Lower lobe of right lung (tissue), 2 donors: ENCODE data around the gene NCOA5. TPM values are rescaled to one million over a fixed set of nuclear protein-coding genes. Genes with fewer than 3 reads are reported as not detected.

Source experiments
- ATAC-seq, 2 donors: fragments of 200-7000 bp; cut with Tn5 transposase; one replicate each; pipeline ENCODE4 v1.9.1; 2020 to 2022; ENCODE audit warnings: mild to moderate bottlenecking in 2 of 2, moderate library complexity in 2 of 2
- DNase-seq: peaks from one replicate; pipeline ENCODE4 v3.0.0-alpha.2; 2020
- H3K27ac ChIP-seq: fragments of 200-600 bp; one replicate; pipeline ENCODE4 v1.8.0; 2022
- H3K27me3 ChIP-seq: fragments of 200-600 bp; one replicate; pipeline ENCODE4 v1.8.0; 2022; ENCODE audit warnings: low read depth
- H3K36me3 ChIP-seq: fragments of 200-600 bp; one replicate; pipeline ENCODE4 v1.8.0; 2022; ENCODE audit warnings: mild to moderate bottlenecking
- H3K4me1 ChIP-seq: fragments of 200-600 bp; one replicate; pipeline ENCODE4 v1.8.0; 2022
- H3K4me3 ChIP-seq: fragments of 200-600 bp; one replicate; pipeline ENCODE4 v1.8.0; 2022; ENCODE audit warnings: mild to moderate bottlenecking
- H3K9me3 ChIP-seq: fragments of 200-600 bp; one replicate; pipeline ENCODE4 v1.8.0; 2022
- CTCF ChIP-seq: fragments of 200-600 bp; IDR thresholded peaks from one replicate; pipeline ENCODE4 v1.8.0; 2022; ENCODE audit warnings: antibody characterized with exemption, mild to moderate bottlenecking
- intact Hi-C: fragments of 100-400 bp; cut with DNase I; formaldehyde crosslinking; loops from one replicate; pipeline ENCODE4 v1.11.0; 2022
- long read RNA-seq: library from polyadenylated mRNA; unstranded; transcript quantifications from one replicate; pipeline ENCODE4 v2.0.0, GENCODE V29; 2021
- total RNA-seq: library from RNA; stranded (reverse); fragmentation: NEBNext Ultra II Directional; extraction: Animal tissue kit (Norgen Biotek cat#: 25700); gene quantifications from one replicate; pipeline ENCODE4 v1.2.1, GENCODE V29; 2021
- donor health status: DM: no; HTN: yes; CAD: no; lungs with severe emphysema.

NCOA5 gene
- total RNA-seq: 29.4 TPM
- long read RNA-seq, transcript NCOA5-201 (8 exons, 3,220 nt): major isoform, 13 of 52 reads
- long read RNA-seq, partial matches to known transcripts: 15 of 52 reads
- long read RNA-seq, other reads (novel, unspliced or antisense): 24 of 52 reads

- peak; percentile 98 for DNase-seq
- H3K4me1 ChIP-seq: peaks cover 45% of the 10 kb centered on the region
- intact Hi-C loops: no loop called here
- H3K36me3 ChIP-seq: no peaks in the 10 kb centered on the region
- H3K27ac ChIP-seq: peak within 1 kb of the TSS; percentile 99
- ATAC-seq: peak; percentile 98 to 99
- H3K27me3 ChIP-seq: no peaks in the 10 kb centered on the region
- H3K4me3 ChIP-seq: peak within 1 kb of the TSS; percentile 89
- TF ChIP-seq CTCF: peak; percentile 34
- H3K9me3 ChIP-seq: no peaks in the 10 kb centered on the region
Observed at GRCh38 chr20:46089417-46090388, at the start of gene NCOA5. NCOA5 (minus strand) TSS chr20:46089962; CDS start chr20:46079424, 10,538 bp downstream.

GRCh38 chr20:46139266-46139889, 49.6 kb upstream of the NCOA5 start:
- no peak overlapping the region for H3K27ac ChIP-seq
- DNase-seq: no peak

GRCh38 chr20:46137816-46138215, 48.1 kb upstream of the NCOA5 start:
- intact Hi-C loops: no loop called here
- Histone ChIP-seq H3K27ac (no peak overlapping the region), H3K9me3 (no peaks in the 10 kb centered on the region), H3K4me1 (no peaks in the 10 kb centered on the region), H3K36me3 (no peaks in the 10 kb centered on the region), H3K27me3 (peaks cover 72% of the 10 kb centered on the region), H3K4me3 (no peak overlapping the region)
- no peak for TF ChIP-seq CTCF
- ATAC-seq (no peak), DNase-seq (no peak)

More at GRCh38 chr20:46139266-46139889, 49.6 kb upstream of the NCOA5 start:
- no peak overlapping the region for H3K4me3 ChIP-seq
- H3K9me3 ChIP-seq: no peaks in the 10 kb centered on the region
- TF ChIP-seq CTCF: no peak
- no peaks in the 10 kb centered on the region for H3K36me3 ChIP-seq
- no peaks in the 10 kb centered on the region for H3K4me1 ChIP-seq
- ATAC-seq: no peak
- intact Hi-C loops: no loop called here
- peaks cover 72% of the 10 kb centered on the region for H3K27me3 ChIP-seq

- intact Hi-C loops: no loop called here
- H3K9me3 ChIP-seq: no peaks in the 10 kb centered on the region
- ATAC-seq (no peak), DNase-seq (no peak)
- no peak overlapping the region for H3K4me3 ChIP-seq
- no peak overlapping the region for H3K27ac ChIP-seq
- peaks cover 55% of the 10 kb centered on the region for H3K27me3 ChIP-seq
- no peak for TF ChIP-seq CTCF
- no peaks in the 10 kb centered on the region for H3K36me3 ChIP-seq
- H3K4me1 ChIP-seq: no peaks in the 10 kb centered on the region
Observed at GRCh38 chr20:46135856-46136633, 46.3 kb upstream of the NCOA5 start.

GRCh38 chr20:46134716-46135115, 45.0 kb upstream of the NCOA5 start:
- Histone ChIP-seq H3K4me3 (no peak overlapping the region), H3K36me3 (no peaks in the 10 kb centered on the region), H3K9me3 (no peaks in the 10 kb centered on the region), H3K4me1 (no peaks in the 10 kb centered on the region), H3K27me3 (peaks cover 42% of the 10 kb centered on the region), H3K27ac (no peak overlapping the region)
- no peak for ATAC-seq
- no peak for DNase-seq
- intact Hi-C loops: no loop called here
- no peak for TF ChIP-seq CTCF
